ENCODE data around the gene STARD9. TPM values are rescaled to one million over a fixed set of nuclear protein-coding genes. Genes with fewer than 3 reads are reported as not detected.

Gene STARD9
- polyA plus RNA-seq, 4 donors: 8.2 to 18.7 (median 10.8) TPM

GRCh38 chr15:42725331-42725903, 150.0 kb downstream of the STARD9 start:
- DNase-seq (ENCODE audit: low read depth in 4 of 4, low spot score in 3 of 4): no peak

- no peak for DNase-seq (ENCODE audit: low read depth in 4 of 4, low spot score in 3 of 4)
Observed at GRCh38 chr15:42726114-42726513, 150.7 kb downstream of the STARD9 start.

GRCh38 chr15:42727750-42728381, 152.5 kb downstream of the STARD9 start:
- DNase-seq (ENCODE audit: low read depth in 4 of 4, low spot score in 3 of 4): no peak

- DNase-seq (ENCODE audit: low read depth in 4 of 4, low spot score in 3 of 4): no peak
Observed at GRCh38 chr15:42728560-42728959, 153.2 kb downstream of the STARD9 start.

- no peak for DNase-seq (ENCODE audit: low read depth in 4 of 4, low spot score in 3 of 4)
Observed at GRCh38 chr15:42728972-42729371, 153.6 kb downstream of the STARD9 start.

- no peak for DNase-seq (ENCODE audit: low read depth in 4 of 4, low spot score in 3 of 4)
Observed at GRCh38 chr15:42729409-42729808, 154.0 kb downstream of the STARD9 start.

- DNase-seq (ENCODE audit: low read depth in 4 of 4, low spot score in 3 of 4): no peak
Observed at GRCh38 chr15:42730135-42730534, 154.7 kb downstream of the STARD9 start.

- DNase-seq (ENCODE audit: low read depth in 4 of 4, low spot score in 3 of 4): no peak
Observed at GRCh38 chr15:42730536-42730935, 155.1 kb downstream of the STARD9 start.

GRCh38 chr15:42731461-42731860, 156.1 kb downstream of the STARD9 start:
- DNase-seq (ENCODE audit: low read depth in 4 of 4, low spot score in 3 of 4): no peak

GRCh38 chr15:42732095-42732827, 156.9 kb downstream of the STARD9 start:
- DNase-seq (ENCODE audit: low read depth in 4 of 4, low spot score in 3 of 4): no peak

- no peak for DNase-seq (ENCODE audit: low read depth in 4 of 4, low spot score in 3 of 4)
Observed at GRCh38 chr15:42733027-42733426, 157.6 kb downstream of the STARD9 start.

- no peak for DNase-seq (ENCODE audit: low read depth in 4 of 4, low spot score in 3 of 4)
Observed at GRCh38 chr15:42734076-42734672, 158.8 kb downstream of the STARD9 start.

- no peak for DNase-seq (ENCODE audit: low read depth in 4 of 4, low spot score in 3 of 4)
Observed at GRCh38 chr15:42735382-42736165, 160.2 kb downstream of the STARD9 start.

GRCh38 chr15:42736178-42736792, 160.9 kb downstream of the STARD9 start:
- no peak for DNase-seq (ENCODE audit: low read depth in 4 of 4, low spot score in 3 of 4)

- DNase-seq (ENCODE audit: low read depth in 4 of 4, low spot score in 3 of 4): peak; percentile 57 to 76 (median 72)
Observed at GRCh38 chr15:42736793-42737528, 161.6 kb downstream of the STARD9 start, which contains the start of gene CDAN1. CDAN1 (minus strand) TSS chr15:42737128; CDS start chr15:42737102, 26 bp downstream.

GRCh38 chr15:42737529-42738328, 162.3 kb downstream of the STARD9 start:
- DNase-seq (ENCODE audit: low read depth in 4 of 4, low spot score in 3 of 4): no peak

GRCh38 chr15:42741710-42742109, 166.3 kb downstream of the STARD9 start:
- DNase-seq (ENCODE audit: low read depth in 4 of 4, low spot score in 3 of 4): no peak

GRCh38 chr15:42742149-42742548, 166.7 kb downstream of the STARD9 start:
- DNase-seq (ENCODE audit: low read depth in 4 of 4, low spot score in 3 of 4): no peak

- no peak for DNase-seq (ENCODE audit: low read depth in 4 of 4, low spot score in 3 of 4)
Observed at GRCh38 chr15:42744195-42744594, 168.8 kb downstream of the STARD9 start.
